HEK293 (cell line): ENCODE measurements around the gene GLB1L.
"Not testable (repeated sequence)": the region's sequence is repeated elsewhere in the genome, so short reads cannot be mapped to it uniquely, and the experiment has no call there.

ENCODE experiments used
- CTCF ChIA-PET: fragments of 350-600 bp; formaldehyde crosslinking; extraction: SDS; loops from one replicate; lab custom pipeline; 2021; ENCODE audit warnings: antibody characterized with exemption; lab: Yijun Ruan, JAX
- POLR2A ChIA-PET: fragments of 300-600 bp; formaldehyde crosslinking; extraction: SDS; loops from one replicate; lab custom pipeline; 2020; ENCODE audit warnings: antibody characterized with exemption, inconsistent platforms; lab: Yijun Ruan, JAX
- H3K27ac ChIP-seq: fragments of 200-500 bp; sonication (Bioruptor generic); 2 replicates; pipeline ENCODE4 v1.5.1; 2014; ENCODE audit warnings: low read depth, low read length, control low read depth, inconsistent platforms; ENCODE audit errors: extremely low read depth
- H3K36me3 ChIP-seq, 2 experiments: fragments of 200-500 bp in 1 of 2; sonication (Bioruptor generic) in 1 of 2; 1 replicate in 1 of 2; 2 replicates in 1 of 2; pipeline ENCODE4 v1.5.1; 2014 to 2017; ENCODE audit warnings: inconsistent platforms in 2 of 2, low read length in 2 of 2; ENCODE audit not compliant: control insufficient read depth in 2 of 2, insufficient read depth in 1 of 2
- H3K4me1 ChIP-seq: fragments of 200-500 bp; sonication (Bioruptor generic); 2 replicates; pipeline ENCODE4 v1.5.1; 2014; ENCODE audit warnings: mild to moderate bottlenecking, low read length, inconsistent platforms; ENCODE audit not compliant: control insufficient read depth, insufficient read depth
- H3K4me3 ChIP-seq: 2 replicates; pipeline ENCODE4 v1.5.1; 2011; ENCODE audit warnings: low read depth, mild to moderate bottlenecking, control low read depth, low read length, moderate library complexity
- H3K9me3 ChIP-seq: fragments of 200-500 bp; sonication (Bioruptor generic); 2 replicates; pipeline ENCODE4 v1.5.1; 2014; ENCODE audit warnings: low read depth, low read length, inconsistent platforms; ENCODE audit not compliant: control insufficient read depth, insufficient read depth
- ZBTB8A ChIP-seq: fragments of 450-650 bp; formaldehyde crosslinking; IDR thresholded peaks from 2 replicates; pipeline ENCODE4 v1.5.1; 2016; ENCODE audit warnings: missing biosample characterization, missing genetic modification characterization
- ZNF140 ChIP-seq: fragments of 450-650 bp; formaldehyde crosslinking; IDR thresholded peaks from 2 replicates; pipeline ENCODE4 v1.5.1; 2016; ENCODE audit warnings: missing biosample characterization, missing genetic modification characterization
- ZNF266 ChIP-seq: fragments of 450-650 bp; formaldehyde crosslinking; IDR thresholded peaks from 2 replicates; pipeline ENCODE4 v1.5.1; 2016; ENCODE audit warnings: missing biosample characterization, missing genetic modification characterization, low read depth
- ZNF302 ChIP-seq: fragments of 450-650 bp; formaldehyde crosslinking; IDR thresholded peaks from 2 replicates; pipeline ENCODE4 v1.5.1; 2016; ENCODE audit warnings: missing biosample characterization, missing genetic modification characterization, low read depth
- ZNF341 ChIP-seq: fragments of 450-650 bp; formaldehyde crosslinking; IDR thresholded peaks from 2 replicates; pipeline ENCODE4; 2016; ENCODE audit warnings: low read depth, missing biosample characterization, missing genetic modification characterization
- ZNF394 ChIP-seq: fragments of 450-650 bp; formaldehyde crosslinking; IDR thresholded peaks from 2 replicates; pipeline ENCODE4 v1.5.1; 2016; ENCODE audit warnings: missing biosample characterization, missing genetic modification characterization, mild to moderate bottlenecking, moderate library complexity, borderline replicate concordance
- ZNF426 ChIP-seq: fragments of 450-650 bp; formaldehyde crosslinking; IDR thresholded peaks from 2 replicates; pipeline ENCODE4 v1.5.1; 2017; ENCODE audit warnings: missing biosample characterization, missing genetic modification characterization, mild to moderate bottlenecking, inconsistent platforms, moderate library complexity
- ZNF560 ChIP-seq: fragments of 450-650 bp; formaldehyde crosslinking; IDR thresholded peaks from 2 replicates; pipeline ENCODE4 v1.5.1; 2017; ENCODE audit warnings: missing biosample characterization, missing genetic modification characterization, borderline replicate concordance
- ZNF623 ChIP-seq: fragments of 450-650 bp; formaldehyde crosslinking; IDR thresholded peaks from 2 replicates; pipeline ENCODE4 v1.5.1; 2016; ENCODE audit warnings: missing biosample characterization, missing genetic modification characterization
- TF ChIP-seq, protein P1 (sequence below): fragments of 450-650 bp; formaldehyde crosslinking; IDR thresholded peaks from 2 replicates; pipeline ENCODE4 v1.5.1; 2016; ENCODE audit warnings: missing biosample characterization, missing genetic modification characterization
- TF ChIP-seq, protein P2 (sequence below): fragments of 450-650 bp; formaldehyde crosslinking; IDR thresholded peaks from 2 replicates; pipeline ENCODE4 v1.5.1; 2016; ENCODE audit warnings: missing biosample characterization, missing genetic modification characterization
- TF ChIP-seq, protein P3 (sequence below): fragments of 450-650 bp; formaldehyde crosslinking; conservative IDR thresholded peaks from 2 replicates; pipeline ENCODE4 v1.5.1; 2016; ENCODE audit warnings: low read depth, missing biosample characterization, missing genetic modification characterization
- TF ChIP-seq, protein P4 (sequence below): fragments of 450-650 bp; formaldehyde crosslinking; conservative IDR thresholded peaks from 2 replicates; pipeline ENCODE4 v1.5.1; 2016; ENCODE audit warnings: low read depth, missing biosample characterization, missing genetic modification characterization

GLB1L gene

DNA sequence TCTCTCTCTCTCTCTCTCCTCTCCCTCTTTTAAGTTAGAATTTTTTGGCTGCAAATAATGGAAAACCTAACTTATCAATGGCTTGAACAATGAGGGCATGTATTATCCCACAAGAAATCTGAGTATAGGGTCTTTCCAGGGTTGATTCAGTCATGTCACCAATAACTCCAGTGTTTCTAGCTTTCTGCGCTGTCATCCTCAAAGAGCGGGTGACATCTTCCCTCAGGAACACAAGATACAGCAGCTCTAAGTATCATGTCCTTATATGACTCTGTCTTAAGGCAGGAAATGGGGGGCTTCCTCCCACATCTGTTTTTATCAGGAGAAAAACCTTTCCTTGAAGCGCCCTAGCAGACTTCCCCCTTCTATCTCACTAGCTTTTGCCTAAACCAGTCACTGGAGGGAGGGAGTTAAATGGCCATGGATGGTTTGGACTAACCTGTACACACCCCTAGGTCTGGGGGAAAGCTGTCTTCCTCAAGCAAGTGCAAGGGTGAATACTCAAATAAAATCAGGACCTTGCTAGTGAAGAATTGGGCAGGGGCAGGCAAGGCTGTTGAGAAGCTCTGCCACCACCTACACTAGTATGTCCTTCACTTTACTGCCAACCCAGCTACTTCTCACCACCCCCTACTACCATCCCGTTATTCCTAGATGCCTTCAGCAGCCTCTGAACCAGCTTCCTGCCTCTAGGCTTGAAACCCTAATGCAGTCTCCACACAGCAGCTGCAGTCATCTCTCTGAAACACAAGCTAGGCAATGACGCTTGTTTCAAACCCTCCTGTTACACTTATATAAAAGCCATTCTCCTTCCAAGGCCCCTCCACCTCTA lies 16.0 kb upstream of the GLB1L start:
- Histone ChIP-seq H3K9me3 (no peaks in the 10 kb centered on the region), H3K4me3 (no peak overlapping the region), H3K4me1 (no peaks in the 10 kb centered on the region; the same call in 1 of the 2 replicates), H3K36me3 (no peaks in the 10 kb centered on the region), H3K27ac (no peak overlapping the region)
- peak; percentile 84 for TF ChIP-seq ZNF341 (tag by site-specific recombination)
- TF ChIP-seq, protein P1, sequence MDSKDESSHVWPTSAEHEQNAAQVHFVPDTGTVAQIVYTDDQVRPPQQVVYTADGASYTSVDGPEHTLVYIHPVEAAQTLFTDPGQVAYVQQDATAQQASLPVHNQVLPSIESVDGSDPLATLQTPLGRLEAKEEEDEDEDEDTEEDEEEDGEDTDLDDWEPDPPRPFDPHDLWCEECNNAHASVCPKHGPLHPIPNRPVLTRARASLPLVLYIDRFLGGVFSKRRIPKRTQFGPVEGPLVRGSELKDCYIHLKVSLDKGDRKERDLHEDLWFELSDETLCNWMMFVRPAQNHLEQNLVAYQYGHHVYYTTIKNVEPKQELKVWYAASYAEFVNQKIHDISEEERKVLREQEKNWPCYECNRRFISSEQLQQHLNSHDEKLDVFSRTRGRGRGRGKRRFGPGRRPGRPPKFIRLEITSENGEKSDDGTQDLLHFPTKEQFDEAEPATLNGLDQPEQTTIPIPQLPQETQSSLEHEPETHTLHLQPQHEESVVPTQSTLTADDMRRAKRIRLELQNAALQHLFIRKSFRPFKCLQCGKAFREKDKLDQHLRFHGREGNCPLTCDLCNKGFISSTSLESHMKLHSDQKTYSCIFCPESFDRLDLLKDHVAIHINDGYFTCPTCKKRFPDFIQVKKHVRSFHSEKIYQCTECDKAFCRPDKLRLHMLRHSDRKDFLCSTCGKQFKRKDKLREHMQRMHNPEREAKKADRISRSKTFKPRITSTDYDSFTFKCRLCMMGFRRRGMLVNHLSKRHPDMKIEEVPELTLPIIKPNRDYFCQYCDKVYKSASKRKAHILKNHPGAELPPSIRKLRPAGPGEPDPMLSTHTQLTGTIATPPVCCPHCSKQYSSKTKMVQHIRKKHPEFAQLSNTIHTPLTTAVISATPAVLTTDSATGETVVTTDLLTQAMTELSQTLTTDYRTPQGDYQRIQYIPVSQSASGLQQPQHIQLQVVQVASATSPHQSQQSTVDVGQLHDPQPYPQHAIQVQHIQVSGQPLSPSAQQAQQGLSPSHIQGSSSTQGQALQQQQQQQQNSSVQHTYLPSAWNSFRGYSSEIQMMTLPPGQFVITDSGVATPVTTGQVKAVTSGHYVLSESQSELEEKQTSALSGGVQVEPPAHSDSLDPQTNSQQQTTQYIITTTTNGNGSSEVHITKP = peak; percentile 89
- no peak for TF ChIP-seq ZNF302 (tag by site-specific recombination)
- CTCF ChIA-PET = interaction anchor here (0.6 to 2.4 kb wide), 7 partner anchors 17 to 459 kb away, joined by 3 to 18 read pairs (median 5); partner anchors contain the start of genes ANKZF1 and DNAJB2
- POLR2A ChIA-PET = interaction anchor here (0.9 to 1.4 kb wide), 2 partner anchors 12 to 17 kb away, joined by 3 to 6 read pairs; no protein-coding TSS in a partner anchor

DNA sequence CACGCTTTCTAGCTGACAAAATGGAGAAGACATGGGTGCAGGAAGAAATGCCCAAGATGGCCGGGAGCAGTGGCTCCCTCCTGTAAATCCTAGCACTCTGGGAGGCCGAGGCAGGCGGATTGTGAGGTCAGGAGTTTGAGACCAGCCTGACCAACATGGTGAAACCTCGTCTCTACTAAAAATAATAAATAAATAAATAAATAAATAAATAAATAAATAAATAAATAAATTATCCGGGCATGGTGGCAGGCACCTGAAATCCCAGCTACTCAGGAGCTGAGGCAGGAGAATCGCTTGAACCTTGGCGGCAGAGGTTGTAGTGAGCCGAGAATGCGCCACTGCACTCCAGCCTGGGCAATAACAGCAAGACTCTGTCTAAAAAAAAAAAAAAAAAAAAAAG lies 13.7 kb upstream of the GLB1L start:
- not testable (repeated sequence) for H3K4me3 ChIP-seq, H3K9me3 ChIP-seq, H3K4me1 ChIP-seq, H3K27ac ChIP-seq, H3K36me3 ChIP-seq
- CTCF ChIA-PET = interaction anchor here (0.6 to 1.6 kb wide), 6 partner anchors 18 to 1003 kb away, joined by 3 to 12 read pairs (median 3); no protein-coding TSS in a partner anchor
- TF ChIP-seq, protein P2, sequence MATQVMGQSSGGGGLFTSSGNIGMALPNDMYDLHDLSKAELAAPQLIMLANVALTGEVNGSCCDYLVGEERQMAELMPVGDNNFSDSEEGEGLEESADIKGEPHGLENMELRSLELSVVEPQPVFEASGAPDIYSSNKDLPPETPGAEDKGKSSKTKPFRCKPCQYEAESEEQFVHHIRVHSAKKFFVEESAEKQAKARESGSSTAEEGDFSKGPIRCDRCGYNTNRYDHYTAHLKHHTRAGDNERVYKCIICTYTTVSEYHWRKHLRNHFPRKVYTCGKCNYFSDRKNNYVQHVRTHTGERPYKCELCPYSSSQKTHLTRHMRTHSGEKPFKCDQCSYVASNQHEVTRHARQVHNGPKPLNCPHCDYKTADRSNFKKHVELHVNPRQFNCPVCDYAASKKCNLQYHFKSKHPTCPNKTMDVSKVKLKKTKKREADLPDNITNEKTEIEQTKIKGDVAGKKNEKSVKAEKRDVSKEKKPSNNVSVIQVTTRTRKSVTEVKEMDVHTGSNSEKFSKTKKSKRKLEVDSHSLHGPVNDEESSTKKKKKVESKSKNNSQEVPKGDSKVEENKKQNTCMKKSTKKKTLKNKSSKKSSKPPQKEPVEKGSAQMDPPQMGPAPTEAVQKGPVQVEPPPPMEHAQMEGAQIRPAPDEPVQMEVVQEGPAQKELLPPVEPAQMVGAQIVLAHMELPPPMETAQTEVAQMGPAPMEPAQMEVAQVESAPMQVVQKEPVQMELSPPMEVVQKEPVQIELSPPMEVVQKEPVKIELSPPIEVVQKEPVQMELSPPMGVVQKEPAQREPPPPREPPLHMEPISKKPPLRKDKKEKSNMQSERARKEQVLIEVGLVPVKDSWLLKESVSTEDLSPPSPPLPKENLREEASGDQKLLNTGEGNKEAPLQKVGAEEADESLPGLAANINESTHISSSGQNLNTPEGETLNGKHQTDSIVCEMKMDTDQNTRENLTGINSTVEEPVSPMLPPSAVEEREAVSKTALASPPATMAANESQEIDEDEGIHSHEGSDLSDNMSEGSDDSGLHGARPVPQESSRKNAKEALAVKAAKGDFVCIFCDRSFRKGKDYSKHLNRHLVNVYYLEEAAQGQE (tag by site-specific recombination) = 0 out of 2 replicates have a peak, but pooled peaks have one; percentile 24
- 0 out of 2 replicates have a peak, but pooled peaks have one; percentile 45 for TF ChIP-seq ZNF560 (tag by site-specific recombination)
- peak; percentile 46 for TF ChIP-seq ZNF623 (tag by site-specific recombination)
- TF ChIP-seq ZNF140 (tag by site-specific recombination) = peak; percentile 45; the same call in 1 of the 2 replicates
- TF ChIP-seq ZNF266 (tag by site-specific recombination) = 0 out of 2 replicates have a peak, but pooled peaks have one; percentile 18
- TF ChIP-seq, protein P3, sequence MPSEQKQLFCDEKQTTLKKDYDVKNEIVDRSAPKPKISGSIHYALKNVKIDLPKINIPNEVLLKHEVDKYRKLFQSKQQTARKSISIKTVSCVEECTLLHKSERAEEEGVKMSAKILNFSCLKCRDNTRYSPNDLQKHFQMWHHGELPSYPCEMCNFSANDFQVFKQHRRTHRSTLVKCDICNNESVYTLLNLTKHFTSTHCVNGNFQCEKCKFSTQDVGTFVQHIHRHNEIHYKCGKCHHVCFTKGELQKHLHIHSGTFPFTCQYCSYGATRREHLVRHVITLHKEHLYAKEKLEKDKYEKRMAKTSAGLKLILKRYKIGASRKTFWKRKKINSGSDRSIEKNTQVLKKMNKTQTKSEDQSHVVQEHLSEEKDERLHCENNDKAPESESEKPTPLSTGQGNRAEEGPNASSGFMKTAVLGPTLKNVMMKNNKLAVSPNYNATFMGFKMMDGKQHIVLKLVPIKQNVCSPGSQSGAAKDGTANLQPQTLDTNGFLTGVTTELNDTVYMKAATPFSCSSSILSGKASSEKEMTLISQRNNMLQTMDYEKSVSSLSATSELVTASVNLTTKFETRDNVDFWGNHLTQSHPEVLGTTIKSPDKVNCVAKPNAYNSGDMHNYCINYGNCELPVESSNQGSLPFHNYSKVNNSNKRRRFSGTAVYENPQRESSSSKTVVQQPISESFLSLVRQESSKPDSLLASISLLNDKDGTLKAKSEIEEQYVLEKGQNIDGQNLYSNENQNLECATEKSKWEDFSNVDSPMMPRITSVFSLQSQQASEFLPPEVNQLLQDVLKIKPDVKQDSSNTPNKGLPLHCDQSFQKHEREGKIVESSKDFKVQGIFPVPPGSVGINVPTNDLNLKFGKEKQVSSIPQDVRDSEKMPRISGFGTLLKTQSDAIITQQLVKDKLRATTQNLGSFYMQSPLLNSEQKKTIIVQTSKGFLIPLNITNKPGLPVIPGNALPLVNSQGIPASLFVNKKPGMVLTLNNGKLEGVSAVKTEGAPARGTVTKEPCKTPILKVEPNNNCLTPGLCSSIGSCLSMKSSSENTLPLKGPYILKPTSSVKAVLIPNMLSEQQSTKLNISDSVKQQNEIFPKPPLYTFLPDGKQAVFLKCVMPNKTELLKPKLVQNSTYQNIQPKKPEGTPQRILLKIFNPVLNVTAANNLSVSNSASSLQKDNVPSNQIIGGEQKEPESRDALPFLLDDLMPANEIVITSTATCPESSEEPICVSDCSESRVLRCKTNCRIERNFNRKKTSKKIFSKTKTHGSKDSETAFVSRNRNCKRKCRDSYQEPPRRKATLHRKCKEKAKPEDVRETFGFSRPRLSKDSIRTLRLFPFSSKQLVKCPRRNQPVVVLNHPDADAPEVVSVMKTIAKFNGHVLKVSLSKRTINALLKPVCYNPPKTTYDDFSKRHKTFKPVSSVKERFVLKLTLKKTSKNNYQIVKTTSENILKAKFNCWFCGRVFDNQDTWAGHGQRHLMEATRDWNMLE (tag by site-specific recombination) = peak; percentile 73
- TF ChIP-seq ZBTB8A = peak; percentile 30; the same call in 1 of the 2 replicates
- peak; percentile 84; the same call in 1 of the 2 replicates for TF ChIP-seq ZNF394 (tag by site-specific recombination)
- TF ChIP-seq ZNF426 = peak; percentile 64
- TF ChIP-seq, protein P4, sequence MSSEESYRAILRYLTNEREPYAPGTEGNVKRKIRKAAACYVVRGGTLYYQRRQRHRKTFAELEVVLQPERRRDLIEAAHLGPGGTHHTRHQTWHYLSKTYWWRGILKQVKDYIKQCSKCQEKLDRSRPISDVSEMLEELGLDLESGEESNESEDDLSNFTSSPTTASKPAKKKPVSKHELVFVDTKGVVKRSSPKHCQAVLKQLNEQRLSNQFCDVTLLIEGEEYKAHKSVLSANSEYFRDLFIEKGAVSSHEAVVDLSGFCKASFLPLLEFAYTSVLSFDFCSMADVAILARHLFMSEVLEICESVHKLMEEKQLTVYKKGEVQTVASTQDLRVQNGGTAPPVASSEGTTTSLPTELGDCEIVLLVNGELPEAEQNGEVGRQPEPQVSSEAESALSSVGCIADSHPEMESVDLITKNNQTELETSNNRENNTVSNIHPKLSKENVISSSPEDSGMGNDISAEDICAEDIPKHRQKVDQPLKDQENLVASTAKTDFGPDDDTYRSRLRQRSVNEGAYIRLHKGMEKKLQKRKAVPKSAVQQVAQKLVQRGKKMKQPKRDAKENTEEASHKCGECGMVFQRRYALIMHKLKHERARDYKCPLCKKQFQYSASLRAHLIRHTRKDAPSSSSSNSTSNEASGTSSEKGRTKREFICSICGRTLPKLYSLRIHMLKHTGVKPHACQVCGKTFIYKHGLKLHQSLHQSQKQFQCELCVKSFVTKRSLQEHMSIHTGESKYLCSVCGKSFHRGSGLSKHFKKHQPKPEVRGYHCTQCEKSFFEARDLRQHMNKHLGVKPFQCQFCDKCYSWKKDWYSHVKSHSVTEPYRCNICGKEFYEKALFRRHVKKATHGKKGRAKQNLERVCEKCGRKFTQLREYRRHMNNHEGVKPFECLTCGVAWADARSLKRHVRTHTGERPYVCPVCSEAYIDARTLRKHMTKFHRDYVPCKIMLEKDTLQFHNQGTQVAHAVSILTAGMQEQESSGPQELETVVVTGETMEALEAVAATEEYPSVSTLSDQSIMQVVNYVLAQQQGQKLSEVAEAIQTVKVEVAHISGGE (tag by site-specific recombination) = peak; percentile 63
- POLR2A ChIA-PET = interaction anchor here (0.7 kb wide), 1 partner anchor 17 kb away, joined by 3 read pairs; no protein-coding TSS in a partner anchor
